GM19351 (cell line): ENCODE measurements around the gene GNA15.
"Not testable (repeated sequence)": the region's sequence is repeated elsewhere in the genome, so short reads cannot be mapped to it uniquely, and the experiment has no call there.

Source experiments
- ATAC-seq: cut with Tn5 transposase; IDR thresholded peaks from one replicate; pipeline ENCODE4 v1.9.1; 2021; ENCODE audit warnings: mild to moderate bottlenecking, moderate library complexity; ENCODE audit not compliant: unreplicated experiment

The GNA15 gene

GRCh38 chr19:3189702-3190469 lies 54.1 kb downstream of the GNA15 start:
- no peak for ATAC-seq

- ATAC-seq = no peak
Measured at GRCh38 chr19:3190470-3190770, 54.6 kb downstream of the GNA15 start.

GRCh38 chr19:3190921-3191805 lies 55.3 kb downstream of the GNA15 start:
- ATAC-seq = no peak

- not testable (repeated sequence) for ATAC-seq
Measured at GRCh38 chr19:3191806-3192104, 55.9 kb downstream of the GNA15 start.

GRCh38 chr19:3192228-3192635 lies 56.4 kb downstream of the GNA15 start:
- ATAC-seq = no peak

GRCh38 chr19:3192684-3193083 lies 56.9 kb downstream of the GNA15 start:
- no peak for ATAC-seq

- ATAC-seq = no peak
Measured at GRCh38 chr19:3193256-3194105, 57.6 kb downstream of the GNA15 start.

GRCh38 chr19:3194106-3195087 lies 58.6 kb downstream of the GNA15 start:
- no peak for ATAC-seq

- ATAC-seq = no peak
Measured at GRCh38 chr19:3196064-3196932, 60.5 kb downstream of the GNA15 start.

GRCh38 chr19:3196933-3197205 lies 61.0 kb downstream of the GNA15 start:
- ATAC-seq = no peak

- no peak for ATAC-seq
Measured at GRCh38 chr19:3198901-3199700, 63.3 kb downstream of the GNA15 start.

- no peak for ATAC-seq
Measured at GRCh38 chr19:3201072-3201700, 65.4 kb downstream of the GNA15 start.

- ATAC-seq = no peak
Measured at GRCh38 chr19:3201911-3202310, 66.1 kb downstream of the GNA15 start.

GRCh38 chr19:3202346-3202745 lies 66.5 kb downstream of the GNA15 start:
- no peak for ATAC-seq

GRCh38 chr19:3202895-3203294 lies 67.1 kb downstream of the GNA15 start:
- not testable (repeated sequence) for ATAC-seq

- no peak for ATAC-seq
Measured at GRCh38 chr19:3203805-3204645, 68.2 kb downstream of the GNA15 start.

- ATAC-seq = no peak
Measured at GRCh38 chr19:3204646-3205275, 68.9 kb downstream of the GNA15 start.
